GM21381 (cell line): ENCODE data around the gene CREB5.
"Not testable (repeated sequence)": the region's sequence is repeated elsewhere in the genome, so short reads cannot be mapped to it uniquely, and the experiment has no call there.

ENCODE experiments used
- ATAC-seq: cut with Tn5 transposase; IDR thresholded peaks from one replicate; pipeline ENCODE4 v1.9.1; 2021; ENCODE audit warnings: mild to moderate bottlenecking, moderate library complexity; ENCODE audit not compliant: unreplicated experiment

CREB5 gene

DNA sequence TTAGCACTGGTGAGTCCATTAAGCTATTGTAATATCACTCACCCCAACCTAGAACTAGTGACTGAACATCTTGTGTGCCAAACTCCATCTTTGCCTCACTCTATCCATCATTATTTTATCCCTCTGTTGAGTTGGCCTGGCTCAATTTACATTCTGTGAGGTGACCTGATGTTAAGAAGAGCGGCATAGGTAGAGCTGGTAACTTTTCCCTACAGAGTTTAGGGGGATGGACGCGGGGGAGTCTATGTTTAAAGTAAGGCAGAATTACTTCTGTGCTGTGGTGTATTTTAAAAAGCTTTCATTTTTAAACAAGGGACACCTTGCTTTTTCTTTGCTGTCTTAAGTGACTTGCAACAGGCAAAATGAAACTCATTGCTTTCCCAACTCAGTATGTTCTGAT, 186.3 kb downstream of the CREB5 start:
- no peak for ATAC-seq

DNA sequence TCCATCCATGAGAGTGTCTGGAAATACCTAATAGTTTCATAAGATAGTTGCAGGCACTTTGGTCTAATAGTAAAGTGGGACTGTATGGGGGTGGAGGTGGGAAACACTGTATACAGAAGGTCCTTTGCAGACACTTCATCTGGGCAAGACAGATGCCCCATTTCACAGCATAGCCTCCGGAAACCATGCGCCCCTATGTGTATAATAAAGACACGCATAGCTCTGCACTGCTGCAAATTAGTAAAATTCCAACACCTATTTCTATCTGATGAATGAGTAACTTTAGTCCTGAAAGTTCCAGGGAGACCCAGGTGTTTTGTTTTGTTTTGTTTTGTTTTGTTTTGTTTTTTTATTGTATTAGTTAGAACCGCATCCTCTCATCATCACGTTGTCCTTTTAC, 187.1 kb downstream of the CREB5 start:
- no peak for ATAC-seq

DNA sequence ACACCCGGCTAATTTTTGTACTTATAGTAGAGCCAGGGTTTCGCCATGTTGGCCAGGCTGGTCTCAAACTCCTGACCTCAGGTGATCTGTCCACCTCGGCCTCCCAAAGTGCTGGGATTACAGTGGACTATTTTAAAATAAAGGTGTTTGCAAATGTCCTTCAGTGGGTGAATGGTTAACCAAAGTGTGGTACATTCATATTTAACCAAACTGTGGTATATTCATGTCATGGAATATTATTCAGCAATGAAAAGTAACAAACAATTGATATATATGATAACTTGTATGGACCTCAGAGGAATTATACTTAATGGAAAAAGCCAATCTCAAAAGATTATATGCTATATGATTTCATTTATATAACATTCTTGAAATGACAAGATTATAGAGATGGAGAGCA, 190.0 kb downstream of the CREB5 start:
- ATAC-seq, result no peak

DNA sequence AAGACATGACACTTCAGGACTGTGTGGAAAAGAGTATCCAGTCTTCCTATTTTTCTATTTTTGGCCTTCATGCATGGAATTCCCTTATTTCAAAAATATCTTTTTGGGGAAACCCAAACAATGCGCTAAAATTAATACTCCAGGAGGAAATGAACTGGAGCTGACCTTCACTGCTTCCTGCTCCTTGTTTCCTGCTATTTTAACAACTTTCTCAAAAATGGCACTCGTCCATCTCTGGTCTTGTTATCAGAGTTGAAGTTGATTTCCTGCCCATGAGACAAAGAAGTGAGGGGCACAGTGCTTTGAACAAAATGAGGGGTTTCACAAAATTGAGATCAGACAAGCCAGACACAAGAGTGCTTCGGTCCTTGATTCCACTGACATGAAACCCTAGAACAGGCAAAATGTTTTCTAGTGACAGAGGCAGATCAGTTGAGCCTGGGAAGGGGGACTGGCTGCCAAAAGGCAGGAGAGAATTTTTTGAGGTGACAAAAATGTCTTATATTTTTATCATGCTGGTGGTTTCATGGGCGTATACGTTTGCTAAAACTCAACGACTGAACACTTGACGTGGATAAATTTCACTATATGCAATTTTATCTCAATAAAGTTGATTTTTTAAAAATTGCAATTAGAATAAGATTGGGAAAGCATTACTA, 193.2 kb downstream of the CREB5 start:
- ATAC-seq, result no peak

DNA sequence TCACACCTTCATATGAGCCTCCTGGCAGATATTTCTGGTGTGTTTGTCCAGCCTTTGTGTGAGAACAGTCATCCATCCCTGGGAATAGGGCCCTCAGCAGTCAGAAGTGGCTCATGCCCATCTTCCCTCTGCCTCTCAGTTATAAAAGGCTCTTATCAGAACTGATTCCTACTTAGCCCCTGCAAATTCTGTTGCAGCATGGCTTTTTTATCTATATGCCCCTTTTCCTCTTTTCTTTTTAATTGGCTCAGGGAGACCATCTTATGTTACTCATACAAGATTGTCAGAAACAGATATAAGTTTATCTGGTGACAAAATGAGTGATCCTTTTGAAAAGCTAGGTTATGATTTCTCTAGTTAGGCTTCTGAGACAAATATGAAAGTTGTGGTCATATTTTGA, 194.1 kb downstream of the CREB5 start:
- ATAC-seq, result no peak

DNA sequence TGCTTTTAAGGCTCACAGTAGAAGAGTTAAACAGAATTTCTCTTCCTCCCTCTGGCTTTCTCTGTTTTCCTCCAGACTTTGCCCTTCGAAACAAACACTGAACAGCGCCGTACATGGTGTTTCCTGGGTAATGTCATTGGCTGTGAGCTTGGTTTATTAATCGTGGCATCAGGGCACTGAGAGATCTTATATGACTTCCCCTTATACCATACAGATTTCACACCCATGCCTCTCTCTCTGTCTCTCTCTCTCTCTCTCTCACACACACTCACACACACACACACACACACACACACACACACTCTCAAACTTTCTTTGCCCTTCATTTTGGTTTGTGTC, 195.5 kb downstream of the CREB5 start:
- ATAC-seq, result no peak

DNA sequence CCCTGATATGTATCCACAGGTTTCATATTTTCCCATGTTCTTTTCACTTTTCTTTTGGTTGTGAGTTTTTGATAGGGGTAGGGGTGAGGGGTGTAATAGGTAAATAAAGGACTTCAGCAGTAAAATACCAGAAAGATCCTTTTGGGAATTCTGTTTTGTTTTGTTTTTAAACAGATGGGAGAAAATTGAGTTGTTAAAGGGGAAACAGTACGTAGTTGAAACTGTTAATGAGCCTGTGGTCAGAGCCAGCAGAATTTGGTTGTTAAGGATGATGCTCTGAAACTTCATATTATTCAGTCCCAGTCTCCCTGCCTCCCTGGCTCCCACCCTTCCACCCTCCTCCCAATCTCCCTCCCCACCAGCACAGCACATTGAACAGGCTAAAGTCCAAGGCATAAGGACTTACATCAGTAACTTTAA, 195.9 kb downstream of the CREB5 start:
- ATAC-seq, result no peak

DNA sequence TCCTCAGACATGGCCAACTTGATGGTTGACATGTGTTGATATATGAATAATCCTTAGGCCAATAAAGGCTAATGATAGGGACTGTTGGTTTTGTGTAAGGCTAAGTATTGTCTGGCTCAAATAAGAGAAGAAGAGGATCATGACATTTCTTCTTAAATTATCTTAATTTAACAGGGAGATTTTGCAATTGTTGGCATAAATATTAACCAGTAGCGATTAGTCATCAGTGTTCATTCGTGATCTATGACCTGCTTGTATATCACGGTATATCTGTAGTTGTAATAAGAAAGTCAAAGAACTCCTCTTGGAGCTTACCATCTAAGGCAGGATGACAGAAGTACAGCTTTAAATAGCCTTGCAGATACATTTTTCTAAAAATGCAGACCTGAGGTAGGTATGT, 196.4 kb downstream of the CREB5 start:
- no peak for ATAC-seq

DNA sequence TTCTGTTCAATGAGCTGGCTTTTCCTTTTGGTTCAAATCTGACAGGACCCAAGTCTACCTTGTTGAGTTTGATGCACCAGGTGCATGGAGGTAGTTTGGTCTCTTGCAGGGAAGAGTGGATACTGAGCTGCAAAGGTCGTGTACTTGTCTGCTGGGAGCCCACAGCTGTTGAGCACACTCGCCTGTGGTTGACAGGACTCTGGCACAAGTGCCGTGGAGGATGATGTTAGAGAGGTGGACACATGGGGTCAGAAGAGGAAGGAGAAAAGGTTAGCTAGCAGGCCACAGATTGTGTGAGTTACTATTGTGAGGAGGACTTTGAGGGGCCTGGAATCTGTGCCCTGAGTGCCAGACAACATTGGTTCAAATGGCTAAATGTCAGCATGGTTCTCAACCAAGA, 197.3 kb downstream of the CREB5 start:
- ATAC-seq, result no peak

DNA sequence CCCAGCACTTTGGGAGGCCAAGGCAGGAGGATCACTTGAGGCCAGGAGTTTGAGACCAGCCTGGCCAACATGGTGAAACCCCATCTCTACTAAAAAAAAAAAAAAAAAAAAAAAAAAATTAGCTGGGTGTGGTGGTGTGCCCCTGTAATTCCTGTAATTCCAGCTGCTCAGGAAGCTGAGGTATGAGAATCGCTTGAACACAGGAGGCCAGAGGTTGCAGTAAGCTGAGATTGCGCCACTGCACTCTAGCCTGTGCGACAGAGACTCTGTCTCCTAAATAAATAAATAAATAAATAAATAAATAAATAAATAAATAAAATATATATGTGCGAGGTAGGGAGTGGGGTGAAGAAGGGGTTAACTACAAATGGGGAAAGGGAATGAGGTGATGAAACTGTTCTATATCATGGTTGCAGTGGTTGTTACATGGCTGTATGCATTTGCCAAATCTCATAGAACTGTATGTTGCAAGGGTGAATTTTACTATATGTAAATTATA, 199.1 kb downstream of the CREB5 start:
- ATAC-seq, result not testable (repeated sequence)

DNA sequence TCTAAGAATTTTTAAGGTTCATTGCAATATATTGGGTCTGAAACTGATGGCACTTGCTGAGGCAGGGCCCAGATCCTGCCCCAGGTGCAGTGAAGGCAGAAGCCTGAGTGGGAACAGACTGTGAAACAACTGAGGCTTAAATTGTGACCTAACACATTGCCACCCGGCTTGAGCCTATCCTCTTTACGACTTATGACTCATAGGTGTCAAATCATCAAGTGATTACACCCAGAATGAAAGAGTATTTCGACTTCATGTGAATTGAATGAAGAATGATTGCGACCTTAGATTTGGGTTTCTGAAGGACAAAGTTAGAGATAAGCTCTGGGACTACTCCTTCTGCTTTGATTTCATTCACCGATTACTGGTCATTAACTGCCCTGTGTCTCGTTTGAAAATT, 200.9 kb downstream of the CREB5 start:
- ATAC-seq, result no peak

DNA sequence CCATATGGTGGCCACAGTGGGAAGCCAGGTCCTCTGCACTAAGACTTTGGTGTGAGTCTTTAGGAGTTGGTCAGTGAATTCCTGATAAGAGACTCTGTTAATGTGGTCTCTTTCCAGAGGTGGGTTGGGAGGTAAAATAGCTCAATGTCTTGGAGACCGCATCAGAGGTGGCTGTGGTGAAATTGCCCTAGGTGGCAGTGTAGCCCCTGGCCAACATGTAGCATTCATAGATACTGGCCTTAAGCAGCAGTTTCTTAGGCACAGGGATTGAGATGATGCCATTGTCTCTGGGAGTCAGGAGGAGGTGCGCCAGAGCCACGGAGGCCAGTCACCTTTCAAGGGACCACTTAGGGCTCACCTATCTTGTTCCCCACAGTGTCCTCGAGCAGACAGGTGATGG, 202.8 kb downstream of the CREB5 start:
- ATAC-seq, result no peak

DNA sequence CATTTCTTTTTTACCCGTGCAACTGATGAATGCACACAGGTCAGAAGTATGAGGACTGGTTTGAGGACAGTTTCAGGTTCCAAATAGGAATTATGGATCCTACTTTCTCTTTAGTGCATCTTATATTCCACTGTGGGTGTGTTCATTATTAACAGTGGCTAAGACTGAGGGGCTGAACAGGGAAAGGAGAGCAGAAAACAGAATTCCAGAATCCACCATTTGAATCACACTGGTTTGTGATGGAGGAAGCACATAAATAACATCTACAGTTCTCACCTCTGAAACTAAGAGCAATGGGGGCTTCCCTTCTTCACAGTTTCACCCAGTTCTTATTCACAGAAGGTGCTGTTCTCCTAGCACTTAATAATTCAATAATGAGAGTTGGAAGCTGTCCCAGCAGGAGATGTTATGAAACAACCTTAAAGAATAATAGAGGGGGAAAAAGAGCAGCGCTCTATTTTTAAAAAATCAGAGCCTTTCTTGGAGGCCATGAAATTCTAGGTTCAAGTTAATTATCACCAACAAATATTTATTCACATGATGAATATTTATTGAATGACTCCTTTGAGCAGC, 205.1 kb downstream of the CREB5 start:
- no peak for ATAC-seq

DNA sequence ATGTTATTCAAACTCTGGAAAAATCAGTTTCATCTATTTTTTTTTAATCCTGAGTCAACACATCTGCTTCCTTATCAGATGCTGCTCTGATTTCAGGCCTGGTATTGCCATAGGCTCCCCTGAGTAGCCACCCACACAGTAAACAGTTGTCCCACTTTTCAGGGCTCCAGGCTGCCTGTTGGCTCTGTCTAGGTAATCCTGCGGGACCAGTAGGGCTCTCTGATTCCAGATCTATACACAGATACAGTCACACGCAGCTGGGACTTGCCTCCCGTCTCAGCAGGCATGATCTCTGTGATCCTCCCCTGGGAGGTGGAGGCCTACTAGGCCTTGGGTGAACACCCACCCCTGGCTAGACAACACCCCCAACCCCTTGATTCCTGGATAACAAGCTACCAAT, 206.1 kb downstream of the CREB5 start:
- no peak for ATAC-seq

DNA sequence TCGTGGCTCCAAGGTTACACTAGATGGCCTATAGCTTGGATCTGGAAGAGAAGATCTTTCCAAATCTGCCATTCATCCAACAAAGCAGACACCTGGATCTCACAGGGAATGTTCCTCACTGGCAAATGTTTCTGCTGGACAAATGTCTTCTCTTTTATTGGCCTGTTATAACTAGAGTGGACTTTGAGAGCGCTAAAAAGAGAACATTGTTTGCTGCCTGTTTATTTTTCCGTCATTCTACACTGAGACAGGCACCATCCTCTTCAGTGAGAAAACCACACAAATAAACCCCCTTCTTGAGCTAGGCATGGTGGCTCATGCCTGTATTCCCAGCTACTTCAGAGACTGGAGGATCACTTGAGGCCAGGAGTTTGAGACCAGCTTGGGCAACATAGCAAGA, 206.9 kb downstream of the CREB5 start:
- no peak for ATAC-seq

DNA sequence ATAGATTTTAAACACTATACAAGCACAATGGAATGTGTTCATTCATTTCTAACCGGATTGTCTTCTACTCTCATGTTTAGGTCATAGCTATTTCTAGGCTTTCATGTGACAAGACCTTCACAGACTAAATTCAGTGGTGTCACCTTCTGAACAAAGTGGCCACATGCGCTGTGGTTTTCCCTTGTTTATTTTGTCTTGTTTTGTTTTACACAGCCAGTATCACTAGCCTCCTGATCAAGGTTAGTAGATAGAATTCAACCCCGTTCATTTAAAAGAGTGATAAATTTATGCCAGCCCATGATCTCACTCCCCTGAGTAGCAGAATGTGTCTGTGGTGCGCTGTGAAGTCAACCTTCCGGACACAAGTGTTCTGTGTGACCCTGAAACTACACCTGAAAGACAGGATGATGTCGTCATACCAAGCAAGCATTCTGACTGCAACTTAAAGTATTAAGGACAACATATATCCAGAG, 209.1 kb downstream of the CREB5 start:
- ATAC-seq, result no peak

DNA sequence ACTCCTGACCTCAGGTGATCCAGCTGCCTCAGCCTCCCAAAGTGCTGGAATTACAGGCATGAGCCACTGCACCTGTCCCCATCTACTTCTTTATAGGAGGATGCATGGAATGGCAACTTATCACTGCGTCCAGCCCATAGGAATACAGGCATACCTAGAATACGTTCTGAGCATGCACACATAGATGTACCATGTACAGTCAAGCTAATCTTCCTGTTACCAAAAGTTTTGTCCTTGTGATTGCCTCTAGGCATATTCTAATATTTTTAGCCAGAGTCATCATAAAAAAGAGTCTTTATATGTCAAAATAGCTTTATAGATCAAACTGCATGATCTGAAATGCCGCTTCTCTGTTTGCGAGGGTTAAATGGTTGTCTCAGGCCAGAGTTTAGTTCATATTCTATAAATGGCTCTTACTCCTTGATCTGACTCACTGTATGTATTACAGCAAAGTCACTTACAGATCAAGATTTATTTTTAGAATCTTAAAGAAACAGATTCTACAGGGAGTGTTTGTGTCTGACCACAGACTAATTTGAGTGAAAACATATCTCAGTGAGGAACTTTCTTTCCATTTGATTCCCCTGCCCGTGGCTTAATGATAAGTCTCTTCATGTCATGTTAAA, 210.9 kb downstream of the CREB5 start:
- no peak for ATAC-seq

DNA sequence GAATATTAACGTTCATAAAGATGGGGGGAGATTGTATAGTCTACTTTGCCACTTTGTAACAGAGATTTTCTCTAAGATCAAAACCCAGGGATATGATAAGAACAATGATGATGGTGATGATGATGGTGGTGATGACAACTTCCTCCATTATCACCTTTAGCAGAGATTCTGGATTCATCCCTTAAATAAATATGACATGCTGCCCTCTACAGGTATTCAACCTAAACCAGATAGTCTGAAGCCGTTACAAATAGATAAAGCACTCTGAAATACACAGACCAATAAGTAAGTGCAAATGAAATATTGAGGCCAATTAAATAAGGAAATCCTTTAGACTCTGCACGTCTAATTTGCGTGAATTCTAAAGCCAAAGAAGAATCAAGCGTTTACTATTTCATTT, 211.5 kb downstream of the CREB5 start:
- ATAC-seq, result no peak

DNA sequence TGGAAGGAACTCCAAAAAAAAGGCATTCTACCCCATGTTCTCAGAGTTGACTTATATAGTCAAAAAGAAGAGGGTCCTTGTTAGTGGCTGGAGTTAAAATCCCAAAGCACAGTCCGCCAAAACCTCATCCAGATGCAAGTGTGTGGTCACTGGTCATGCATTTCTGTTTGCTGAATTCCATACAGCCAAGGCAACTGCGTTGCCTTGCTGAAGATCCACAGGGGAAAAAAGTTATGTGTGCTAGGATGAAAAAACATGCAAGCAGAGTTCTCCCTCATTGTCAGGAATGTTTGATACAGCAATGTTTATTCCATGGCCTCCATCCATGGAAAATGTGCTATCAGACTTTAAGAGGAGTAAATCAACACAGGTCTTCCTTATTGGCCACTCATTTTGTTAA, 213.1 kb downstream of the CREB5 start:
- ATAC-seq, result no peak

DNA sequence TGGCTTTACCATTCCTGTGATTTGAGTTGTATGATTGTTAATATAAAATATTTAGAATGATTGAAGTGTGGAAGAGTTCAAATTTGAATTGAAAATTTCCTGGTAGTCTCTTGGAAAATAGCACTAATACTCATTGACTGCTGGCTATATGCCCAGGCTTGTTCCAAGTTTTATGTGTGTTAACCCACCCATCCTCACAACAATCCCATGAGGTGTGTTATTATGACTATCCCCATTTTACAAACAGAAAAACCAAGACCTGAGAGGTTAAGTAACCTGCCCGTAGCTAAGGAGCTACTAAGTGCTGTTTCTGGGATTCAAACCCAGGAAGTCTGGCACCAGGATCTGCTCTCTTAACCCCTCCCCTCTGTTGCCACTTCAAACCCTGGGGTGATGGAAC, 213.9 kb downstream of the CREB5 start:
- ATAC-seq, result no peak

DNA sequence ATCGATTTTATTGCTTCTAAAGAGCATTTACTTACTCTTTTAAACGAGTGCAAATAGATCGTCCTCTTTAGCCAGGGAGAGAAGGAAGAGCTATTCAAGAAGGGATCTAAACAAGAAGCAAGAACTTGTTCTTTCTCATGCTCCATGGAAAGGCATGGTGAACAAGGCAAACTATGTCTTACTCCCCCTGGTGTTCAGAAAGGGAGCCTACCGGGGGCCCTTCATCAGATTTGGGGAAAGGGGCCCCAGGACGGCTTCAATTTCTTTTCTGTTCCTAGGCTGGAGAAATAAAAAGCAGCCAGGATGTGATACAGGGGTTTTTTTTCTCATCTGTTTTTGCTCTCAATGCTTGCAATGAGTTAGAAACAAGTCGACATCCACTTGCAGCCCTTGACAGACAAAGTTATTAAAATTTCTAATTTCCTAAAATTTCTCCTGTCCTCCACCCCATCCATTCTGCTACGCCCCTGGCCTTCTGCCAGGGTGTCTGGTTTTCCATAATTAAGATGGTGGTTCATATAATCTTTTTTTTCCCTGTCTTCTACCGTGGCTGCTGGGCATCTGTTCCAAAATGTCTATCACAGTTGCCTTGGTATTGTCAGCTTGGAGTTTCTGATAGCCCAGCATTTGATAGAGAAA, 214.4 kb downstream of the CREB5 start:
- no peak for ATAC-seq

DNA sequence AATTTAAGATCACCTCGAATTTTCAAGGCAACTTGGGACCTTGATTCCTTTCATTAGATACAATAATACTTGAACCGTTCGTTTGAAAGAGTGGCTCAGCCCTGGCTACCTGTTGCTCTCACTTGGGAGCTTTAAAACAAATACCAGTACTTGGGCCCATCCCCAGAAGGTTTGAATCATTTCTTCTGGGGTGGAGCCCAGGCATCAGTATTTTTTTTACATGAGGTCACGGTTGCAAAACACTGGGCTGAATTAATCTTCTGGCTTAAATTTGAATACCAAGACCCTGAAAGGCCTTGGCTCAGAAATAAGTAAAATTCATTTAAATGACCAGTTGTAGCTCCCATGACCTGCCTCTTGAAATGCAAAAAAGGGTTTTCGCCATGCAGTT, 214.9 kb downstream of the CREB5 start:
- ATAC-seq, result no peak
